Renal cortical epithelial cell (primary cell): ENCODE measurements around the gene SLC19A1. TPM values are rescaled to one million over a fixed set of nuclear protein-coding genes. Genes with fewer than 3 reads are reported as not detected.

Experiments used
- DNase-seq: peaks from one replicate; pipeline ENCODE4 v3.0.0-alpha.2; 2011; ENCODE audit warnings: low read depth
- total RNA-seq: library from RNA; depleted of rRNA; stranded (reverse); fragments of >200 nt; gene quantifications from 2 replicates; pipeline ENCODE4 v1.2.3, GENCODE V29; 2014

SLC19A1 gene
- total RNA-seq, 1 donor from 2014 or later, result 8.2 TPM

DNA sequence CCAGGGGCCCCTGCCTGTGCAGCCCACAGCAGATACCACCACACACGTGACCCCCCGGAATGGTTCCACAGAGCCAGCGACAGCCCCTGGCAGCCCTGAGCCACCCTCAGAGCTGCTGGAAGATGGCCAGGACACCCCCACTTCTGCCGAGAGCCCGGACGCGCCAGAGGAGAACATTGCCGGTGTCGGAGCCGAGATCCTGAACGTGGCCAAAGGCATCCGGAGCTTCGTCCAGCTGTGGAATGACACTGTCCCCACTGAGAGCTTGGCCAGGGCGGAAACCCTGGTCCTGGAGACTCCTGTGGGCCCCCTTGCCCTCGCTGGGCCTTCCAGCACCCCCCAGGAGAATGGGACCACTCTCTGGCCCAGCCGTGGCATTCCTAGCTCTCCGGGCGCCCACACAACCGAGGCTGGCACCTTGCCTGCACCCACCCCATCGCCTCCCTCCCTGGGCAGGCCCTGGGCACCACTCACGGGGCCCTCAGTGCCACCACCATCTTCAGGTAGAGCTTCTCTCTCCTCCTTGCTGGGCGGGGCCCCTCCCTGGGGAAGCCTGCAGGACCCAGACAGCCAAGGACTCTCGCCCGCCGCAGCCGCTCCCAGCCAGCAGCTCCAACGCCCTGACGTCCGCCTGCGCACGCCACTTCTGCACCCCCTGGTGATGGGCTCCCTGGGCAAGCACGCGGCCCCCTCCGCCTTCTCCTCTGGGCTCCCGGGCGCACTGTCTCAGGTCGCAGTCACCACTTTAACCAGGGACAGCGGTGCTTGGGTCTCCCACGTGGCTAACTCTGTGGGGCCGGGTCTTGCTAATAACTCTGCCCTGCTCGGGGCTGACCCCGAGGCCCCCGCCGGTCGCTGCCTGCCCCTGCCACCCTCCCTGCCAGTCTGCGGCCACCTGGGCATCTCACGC lies 86.3 kb downstream of the SLC19A1 start:
- no peak for DNase-seq

DNA sequence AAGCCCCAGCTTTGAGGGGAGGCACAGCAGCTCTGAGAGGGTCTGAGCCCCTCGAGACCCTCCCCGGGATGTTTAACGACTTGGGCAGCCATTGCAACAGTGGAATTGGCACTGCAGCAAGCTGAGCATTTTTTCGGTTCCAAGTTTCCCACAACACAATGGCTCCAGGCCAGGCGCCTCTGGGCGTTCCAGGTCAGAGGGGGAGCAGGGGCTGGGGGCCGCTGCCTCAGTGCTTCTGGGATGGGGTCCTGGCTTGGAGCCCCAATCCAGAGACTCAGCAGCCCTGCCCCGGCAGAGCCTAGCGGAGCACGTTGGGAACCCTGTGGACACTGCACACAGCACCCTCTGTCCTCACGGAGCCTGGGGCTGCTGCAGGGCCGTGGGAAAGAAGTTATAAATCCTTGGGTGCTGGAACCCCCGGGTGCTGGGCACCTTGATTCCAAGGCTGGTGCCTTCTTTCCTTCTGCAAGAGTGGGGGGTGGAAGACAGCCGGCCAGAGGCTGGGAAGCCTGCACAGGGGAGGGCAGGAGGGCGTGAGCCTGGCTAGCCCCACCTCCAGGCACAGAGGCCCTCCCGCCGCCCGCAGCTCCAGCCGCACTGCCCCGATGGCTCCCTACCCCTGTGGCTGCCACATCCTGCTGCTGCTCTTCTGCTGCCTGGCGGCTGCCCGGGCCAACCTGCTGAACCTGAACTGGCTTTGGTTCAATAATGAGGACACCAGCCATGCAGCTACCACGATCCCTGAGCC lies 87.1 kb downstream of the SLC19A1 start:
- DNase-seq, result peak; percentile 56

DNA sequence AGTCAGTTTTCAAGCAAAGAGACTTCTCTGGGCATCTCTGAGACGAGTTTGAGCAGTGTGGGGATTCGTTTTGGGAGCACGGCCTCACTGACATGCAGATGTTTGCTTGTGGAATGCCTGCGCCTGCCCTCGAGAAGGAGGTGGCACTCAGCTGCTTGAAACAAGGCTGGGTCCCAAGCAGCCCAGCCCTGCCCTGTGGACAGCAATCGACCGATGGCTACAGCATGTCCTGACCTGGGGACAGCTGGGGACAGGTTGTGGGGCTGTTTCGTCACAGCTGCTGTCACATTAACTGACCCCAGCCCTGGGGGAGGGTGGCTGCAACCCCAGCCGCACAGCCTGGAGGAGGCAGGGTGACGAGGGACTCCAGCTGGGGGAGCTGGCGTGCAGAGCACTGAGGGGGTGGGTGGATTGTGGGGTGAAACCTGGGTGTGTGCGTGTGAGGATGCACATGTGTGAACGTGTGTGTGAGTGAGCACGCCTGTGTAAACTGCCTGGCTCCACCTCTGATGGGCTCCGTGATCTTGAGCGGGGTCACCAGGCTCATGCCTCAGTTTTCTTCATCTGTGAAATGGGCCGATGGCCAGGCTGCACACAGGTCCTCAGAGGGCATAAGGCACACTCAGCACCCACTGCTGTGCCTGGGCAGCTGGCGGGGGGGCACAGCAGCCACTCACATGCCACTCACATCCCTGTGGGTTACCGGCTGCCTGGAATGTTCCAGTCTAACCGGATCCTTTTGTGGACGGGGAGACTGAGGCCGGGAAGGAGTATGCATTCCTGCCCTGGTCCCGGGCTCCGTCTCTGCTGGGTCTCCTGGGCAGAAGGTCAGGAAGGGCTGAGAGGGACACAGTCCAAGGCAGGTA lies 87.9 kb downstream of the SLC19A1 start:
- no peak for DNase-seq

DNA sequence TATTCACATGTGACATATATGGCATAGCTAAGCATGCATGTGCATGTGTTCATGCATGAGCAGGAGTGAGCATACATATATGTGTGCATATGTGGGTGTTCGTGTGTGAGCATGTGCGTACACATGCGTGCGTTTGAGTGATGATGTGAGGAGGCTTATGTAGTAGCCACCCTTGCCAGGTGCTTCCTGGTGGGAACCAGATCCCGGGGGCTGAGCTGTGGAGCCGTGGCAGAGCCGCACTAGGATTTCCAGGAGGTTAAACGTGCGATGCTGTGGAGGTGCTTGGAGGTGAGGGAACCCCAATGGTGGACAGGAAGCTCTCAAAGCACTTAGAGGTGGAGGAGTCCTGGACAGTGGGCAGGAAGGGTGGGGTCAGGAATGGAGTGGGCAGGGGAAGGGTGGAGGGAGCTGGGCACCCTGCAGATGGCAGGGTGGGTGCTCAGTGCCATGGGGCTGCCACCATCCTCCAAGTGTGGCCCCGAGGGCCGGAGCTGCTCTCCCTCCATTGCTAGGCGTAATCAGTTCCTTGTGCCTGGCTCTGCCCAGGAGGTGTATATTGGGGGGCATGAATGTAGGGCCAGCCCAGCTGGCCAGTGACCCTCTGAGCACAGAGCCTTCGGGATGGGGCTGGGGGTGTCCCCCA lies 88.8 kb downstream of the SLC19A1 start:
- DNase-seq, result no peak

DNA sequence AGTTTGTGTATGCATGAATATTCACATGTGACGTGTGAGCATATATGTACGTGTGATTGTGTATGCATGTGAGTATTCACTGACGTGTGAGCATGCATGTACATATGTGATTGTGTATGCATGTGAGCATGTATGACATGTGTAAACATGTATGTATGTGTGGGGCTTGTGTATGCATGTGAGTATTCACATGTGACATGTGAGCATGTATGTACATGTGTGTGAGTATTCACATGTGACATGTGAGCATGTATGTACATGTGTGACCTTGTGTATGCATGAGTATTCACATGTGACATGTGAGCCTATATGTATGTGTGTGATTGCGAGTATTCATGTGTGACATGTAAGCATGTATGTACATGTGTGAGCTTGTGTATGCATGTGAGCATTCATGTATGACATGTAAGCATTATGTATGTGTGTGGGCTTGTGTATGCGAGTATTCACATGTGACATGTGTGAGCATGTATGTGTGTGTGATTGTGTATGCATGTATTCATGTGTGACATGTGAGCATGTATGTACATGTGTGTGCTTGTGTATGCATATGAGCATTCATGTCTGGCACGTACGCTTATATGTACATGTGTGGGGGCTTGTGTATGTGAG lies 89.4 kb downstream of the SLC19A1 start:
- DNase-seq, result no peak

DNA sequence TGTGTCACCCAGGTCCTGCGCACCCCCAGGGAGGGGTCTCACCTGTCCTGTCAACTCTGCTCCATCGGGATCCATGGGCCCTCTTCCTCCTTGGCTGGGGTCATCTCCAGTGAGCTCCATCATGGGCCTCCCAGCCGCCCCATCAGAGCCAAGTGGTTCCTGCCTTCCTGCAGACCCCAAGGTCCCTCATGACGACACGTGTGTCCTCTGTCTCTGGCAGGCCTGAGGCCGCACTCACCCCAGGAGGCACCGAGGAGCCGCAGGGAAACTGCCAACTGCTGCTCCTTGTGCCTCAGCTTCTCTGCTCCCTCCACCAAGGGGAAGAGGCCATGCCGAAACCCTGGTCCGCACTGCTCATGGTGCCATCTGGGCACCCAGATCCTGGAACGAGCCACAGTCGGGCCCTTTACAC lies 90.5 kb downstream of the SLC19A1 start:
- no peak for DNase-seq

DNA sequence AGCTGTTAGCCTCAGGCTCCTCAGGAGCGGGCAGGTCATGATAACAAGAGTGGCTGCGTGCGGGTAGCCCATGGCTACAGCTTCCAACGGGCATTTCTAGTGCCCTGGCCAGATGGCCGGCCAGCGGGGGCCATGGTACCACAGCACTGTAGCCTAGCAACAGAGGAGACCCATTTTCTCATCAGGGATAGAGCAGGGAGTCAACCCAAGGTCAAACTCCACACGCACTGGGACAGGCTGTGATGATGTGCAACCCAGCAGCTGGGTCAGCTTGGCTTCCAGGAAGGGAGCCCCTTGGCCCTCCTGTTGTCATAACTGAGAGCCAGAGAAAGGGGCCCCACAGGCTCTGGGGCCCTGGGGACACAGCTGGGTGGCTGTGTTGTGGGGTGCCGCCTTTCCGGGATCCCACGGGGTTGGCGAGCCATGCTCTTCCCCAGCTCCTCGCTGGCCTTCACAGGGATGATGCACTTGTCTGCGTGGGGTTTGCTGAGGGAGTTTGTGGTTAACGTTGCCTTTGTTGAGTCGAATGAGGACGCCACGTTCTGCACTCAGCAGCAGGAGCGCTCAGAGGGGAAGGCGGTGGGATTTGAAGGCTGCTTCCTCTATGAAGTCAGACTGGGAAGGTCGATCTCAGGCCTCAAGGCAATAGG lies 91.0 kb downstream of the SLC19A1 start:
- no peak for DNase-seq

DNA sequence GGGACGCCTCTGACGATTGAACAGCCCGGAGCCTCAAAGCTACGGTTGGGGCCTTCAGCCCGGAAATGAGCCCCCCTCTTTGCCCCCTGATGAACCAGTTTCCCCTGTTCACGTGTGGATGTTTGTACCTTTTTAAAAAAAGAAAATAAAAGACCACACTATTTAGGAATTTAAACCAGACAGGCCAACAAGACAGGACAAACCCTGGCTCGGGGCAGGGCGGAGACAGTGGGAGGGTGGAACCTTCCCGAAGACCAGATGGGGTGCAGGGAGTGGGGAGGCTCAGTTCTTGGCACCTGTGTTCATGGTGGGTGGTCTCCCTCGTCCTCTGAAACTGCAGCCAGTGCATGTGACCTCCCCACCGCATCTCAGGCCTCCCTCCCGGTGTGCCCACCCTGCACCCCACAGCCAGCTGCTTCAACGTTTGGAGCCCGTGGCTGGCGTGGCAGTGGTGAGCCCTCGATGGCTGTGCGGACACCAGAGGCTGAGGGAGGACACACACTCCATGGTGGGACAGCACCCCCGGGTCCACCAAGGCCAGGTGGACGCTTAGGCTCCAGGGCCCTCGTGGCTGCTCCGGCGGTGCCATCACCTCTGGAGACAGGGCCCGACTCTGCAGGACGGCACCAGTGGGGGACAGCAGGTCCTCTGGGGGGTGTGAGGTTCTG lies 91.7 kb downstream of the SLC19A1 start:
- DNase-seq, result no peak

DNA sequence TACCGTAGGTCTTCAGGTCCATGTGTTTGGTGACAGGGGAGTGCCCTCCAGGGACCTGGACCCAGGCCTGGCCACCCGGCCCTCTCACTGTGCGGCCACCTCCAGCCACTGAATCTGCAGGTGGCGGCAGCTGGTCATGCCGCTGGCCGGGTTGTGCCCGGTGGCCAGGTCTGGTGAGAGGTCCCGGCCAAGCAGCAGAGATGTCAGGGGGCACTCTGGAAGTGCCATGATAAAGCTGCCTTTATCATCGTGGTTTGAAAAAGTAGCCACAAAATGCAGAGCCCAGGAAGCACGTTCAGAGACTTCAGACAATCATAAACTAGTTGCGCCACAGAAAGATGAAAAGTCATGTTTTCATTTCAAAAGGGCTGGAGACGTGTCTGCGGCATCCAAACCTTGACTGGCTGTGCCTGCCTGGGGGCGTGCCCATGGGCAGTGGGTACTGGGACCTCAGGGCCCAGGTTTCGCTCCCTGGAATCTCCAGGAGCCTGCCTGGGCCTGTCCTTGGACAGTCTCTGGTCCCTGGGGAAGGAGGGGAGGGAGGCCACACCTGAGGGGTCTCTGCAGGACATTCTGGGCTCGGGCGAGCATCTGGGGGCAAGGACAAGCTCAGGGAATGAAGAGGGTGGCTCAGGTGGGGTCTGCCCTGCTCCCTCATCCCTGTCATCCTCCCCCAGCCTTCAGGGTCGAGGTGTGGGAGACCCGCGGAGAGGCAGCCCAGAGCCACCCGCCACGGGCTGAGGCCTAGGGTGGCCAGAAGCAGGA lies 92.4 kb downstream of the SLC19A1 start:
- DNase-seq, result no peak

DNA sequence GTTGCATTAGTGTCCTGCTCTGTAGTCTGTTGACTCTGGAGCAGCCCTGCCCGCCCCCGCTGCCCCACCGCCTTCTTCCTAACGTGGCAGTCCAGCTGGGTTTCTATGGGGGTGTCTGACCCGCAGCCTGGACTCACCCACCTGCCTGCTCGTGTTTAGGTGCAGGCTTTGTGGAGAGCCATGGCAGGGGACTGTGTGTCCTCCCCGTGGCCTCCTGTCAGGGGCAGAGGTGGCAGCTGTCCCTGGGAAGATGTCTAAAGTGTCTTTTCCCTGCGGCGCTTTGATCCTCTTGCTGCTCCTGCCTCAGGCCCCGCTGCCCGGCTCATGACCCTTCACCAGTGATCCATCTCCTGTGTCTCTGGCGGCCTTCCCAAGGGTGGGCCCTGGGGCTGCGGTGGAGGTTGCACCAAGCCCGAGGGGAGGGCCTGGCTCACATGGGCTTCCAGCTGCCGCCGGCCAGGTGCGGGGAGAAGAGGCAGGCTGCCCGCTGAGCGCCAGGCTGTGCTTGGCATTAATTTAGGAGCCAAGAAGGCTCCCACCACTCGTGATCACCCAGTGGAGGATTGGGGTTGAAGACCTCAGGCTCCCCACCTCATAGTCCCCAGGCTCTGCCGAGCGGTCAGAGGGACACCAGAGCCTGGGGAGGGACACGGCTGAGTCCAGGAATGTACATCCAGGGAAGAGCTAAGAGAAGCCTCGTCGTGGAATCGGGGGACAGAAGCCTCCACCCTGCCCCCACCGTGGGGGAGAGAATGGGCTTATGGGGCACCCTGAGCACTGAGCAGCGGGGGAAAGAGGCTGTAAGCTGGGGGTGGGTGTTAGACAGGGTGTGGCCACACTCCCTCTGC lies 93.2 kb downstream of the SLC19A1 start:
- DNase-seq, result no peak

DNA sequence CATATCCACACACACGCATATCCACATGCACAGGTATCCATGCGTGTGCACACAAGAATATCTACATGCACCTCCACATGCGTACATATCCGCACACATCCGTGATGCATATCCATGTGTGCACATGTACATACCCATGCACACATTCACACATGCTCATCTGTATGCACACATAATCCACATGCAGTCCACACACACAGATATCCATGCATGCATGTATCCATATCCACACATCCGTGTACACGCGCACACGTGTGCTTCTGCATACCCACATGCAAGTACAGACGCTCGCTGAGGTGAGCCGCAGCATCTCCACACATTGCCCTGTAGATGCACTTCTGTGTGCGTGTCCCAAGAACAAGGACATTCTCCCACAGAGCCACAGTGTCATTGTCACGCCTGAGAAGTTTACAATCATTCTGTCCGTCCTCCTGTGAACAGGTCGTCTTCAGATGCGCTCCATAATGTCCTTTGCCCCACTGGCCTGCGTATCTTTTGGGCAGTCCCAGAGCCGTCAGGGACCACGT lies 93.9 kb downstream of the SLC19A1 start:
- DNase-seq, result no peak

Other genes with a start within 250 kb of the SLC19A1 start
- gene COL18A1, start 137.3 kb downstream of the SLC19A1 start, total RNA-seq, result 237 and 672 TPM in 2 replicates
- gene PCBP3, start 101.3 kb upstream of the SLC19A1 start, total RNA-seq, result 0.15 TPM in 1 of 2 replicates, not detected in the other